Fibroblast of skin of left biceps (primary cell): ENCODE data around the gene ZNF397.
A peak's percentile ranks its signal among the peaks of the same experiment; 100 is the strongest.

Experiments
- DNase-seq, 2 experiments: peaks; one replicate each; pipeline ENCODE4 v3.0.0-alpha.2; 2013; ENCODE audit warnings: low read depth in 2 of 2

Gene ZNF397

DNA sequence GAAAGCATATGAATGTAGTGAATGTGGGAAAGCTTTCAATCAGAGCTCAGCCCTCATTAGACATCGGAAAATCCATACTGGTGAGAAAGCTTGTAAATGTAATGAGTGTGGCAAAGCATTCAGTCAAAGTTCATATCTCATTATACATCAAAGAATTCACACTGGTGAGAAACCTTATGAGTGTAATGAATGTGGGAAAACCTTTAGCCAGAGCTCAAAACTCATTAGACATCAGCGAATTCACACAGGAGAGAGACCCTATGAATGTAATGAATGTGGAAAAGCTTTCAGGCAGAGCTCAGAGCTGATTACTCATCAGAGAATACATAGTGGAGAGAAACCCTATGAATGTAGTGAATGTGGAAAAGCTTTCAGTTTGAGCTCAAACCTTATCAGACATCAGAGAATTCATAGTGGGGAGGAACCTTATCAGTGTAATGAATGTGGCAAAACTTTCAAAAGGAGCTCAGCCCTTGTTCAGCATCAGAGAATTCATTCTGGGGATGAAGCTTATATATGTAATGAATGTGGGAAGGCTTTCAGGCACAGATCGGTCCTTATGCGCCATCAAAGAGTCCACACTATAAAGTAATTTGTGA is 5.0 kb downstream of the ZNF397 start:
- no peak for DNase-seq

DNA sequence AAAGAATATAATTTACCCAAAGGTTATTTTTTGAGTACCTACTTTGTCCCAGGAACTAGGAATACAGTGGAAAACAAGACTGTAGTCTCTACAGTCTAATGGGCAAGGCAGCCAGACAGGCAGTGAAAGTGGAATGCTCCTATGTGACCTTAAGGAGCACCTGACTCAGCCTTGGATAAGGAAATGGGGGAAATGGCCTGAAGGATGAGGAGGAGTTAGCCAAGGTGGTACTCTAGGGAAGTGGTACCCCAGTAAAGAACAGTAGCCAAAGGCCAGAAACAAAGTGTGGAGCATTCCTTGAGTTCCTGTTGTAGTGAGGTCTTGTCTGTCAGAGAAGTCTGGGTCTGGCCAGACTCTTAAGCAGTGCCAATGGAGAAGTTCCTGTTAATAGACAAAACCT is 6.0 kb downstream of the ZNF397 start:
- DNase-seq, result no peak

GRCh38 chr18:35247412-35248249 is 6.8 kb downstream of the ZNF397 start:
- no peak for DNase-seq

DNA sequence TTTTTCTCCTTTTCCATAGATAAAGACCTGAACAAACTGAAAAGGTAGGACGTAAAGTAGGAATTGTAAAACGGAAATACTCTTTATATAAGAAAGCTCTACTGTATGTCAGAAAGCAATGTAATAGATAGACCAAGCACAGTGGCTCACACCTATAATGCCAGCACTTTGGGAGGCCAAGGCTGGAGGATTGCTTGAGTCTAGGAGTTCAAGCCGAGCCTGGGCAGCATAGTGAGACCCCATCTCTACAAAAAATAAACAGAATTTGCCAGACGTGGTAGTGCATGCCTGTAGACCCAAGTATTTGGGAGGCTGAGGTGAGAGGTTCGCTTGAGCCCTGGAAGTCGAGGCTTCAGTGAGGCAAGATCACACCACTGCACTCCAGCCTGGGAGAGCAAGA is 7.6 kb downstream of the ZNF397 start:
- no peak for DNase-seq

DNA sequence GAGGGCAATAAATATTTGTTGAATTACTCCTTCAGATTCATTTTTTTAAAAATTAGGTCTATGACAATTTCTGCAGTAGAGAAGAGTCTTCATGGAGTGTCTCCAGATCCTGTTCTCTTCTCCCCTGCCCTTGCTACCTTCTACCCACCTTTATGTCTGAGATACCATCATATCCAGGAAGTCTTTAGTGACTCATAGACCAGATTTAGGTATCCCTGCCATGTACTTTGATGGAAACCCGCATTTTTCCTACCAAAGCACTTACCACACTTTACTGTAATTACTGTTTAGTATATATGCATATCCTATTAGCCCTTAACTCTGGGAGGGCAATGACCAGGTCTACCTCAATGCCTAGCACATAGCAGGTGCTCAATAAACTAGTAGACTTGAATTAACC is 11.6 kb downstream of the ZNF397 start:
- DNase-seq, result no peak

DNA sequence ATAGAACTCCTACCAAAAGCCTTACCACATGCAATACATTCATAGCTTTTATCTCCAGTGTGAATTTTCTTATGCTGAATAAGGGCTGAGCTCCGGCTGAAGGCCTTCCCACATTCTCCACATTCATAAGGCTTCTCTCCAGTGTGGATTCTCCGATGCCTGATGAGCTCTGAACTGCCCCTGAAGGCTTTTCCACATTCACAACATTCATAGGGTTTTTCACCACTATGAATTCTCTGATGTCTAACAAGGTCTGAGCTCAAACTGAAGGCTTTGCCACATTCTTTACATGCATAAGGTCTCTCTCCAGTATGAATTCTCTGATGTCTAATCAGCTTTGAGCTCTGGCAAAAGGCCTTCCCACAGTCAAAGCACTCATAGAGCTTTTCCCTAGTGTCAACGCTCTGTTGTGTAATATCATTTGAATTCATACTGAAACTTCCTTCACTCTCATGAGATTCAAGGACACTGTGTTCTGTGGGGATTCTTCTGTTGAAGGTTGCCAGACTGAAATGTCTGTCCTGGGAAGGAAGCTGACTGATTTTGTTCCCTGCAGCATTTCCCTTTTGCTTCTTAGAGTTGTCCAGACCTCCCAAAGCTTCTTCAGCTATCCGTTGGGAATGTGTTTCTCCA is 12.9 kb downstream of the ZNF397 start:
- no peak for DNase-seq

- no peak for DNase-seq
Measured at GRCh38 chr18:35256947-35257346, 16.1 kb downstream of the ZNF397 start.

GRCh38 chr18:35264409-35264808 is 23.6 kb downstream of the ZNF397 start:
- DNase-seq, result no peak

DNA sequence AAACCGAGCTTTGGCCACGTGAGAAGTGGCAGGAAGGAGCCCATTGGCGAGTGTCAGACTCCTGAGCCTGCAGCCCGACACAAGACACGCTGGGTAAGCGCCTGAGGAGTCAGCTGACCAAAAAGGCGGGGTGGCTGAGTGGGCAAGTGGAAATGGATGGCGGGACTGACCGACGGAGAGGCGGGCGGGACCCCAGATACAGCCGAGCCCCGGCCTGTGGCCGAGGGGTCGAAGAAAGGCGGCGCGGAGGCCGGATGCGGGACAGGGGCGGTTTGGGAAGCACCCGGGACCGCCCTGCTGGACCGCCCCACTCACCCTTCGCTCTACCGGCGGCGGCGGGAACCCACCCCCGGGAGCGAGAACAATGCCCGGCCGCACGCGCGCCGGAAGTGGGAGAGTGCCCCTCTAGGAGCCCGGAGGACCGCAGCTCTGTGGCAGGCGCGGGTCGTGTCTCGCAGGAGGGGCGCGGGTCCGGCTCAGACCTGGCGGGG is 26.4 kb downstream of the ZNF397 start:
- DNase-seq, result peak; percentile 21 to 28

- no peak for DNase-seq
Measured at GRCh38 chr18:35267809-35268208, 27.0 kb downstream of the ZNF397 start.

DNA sequence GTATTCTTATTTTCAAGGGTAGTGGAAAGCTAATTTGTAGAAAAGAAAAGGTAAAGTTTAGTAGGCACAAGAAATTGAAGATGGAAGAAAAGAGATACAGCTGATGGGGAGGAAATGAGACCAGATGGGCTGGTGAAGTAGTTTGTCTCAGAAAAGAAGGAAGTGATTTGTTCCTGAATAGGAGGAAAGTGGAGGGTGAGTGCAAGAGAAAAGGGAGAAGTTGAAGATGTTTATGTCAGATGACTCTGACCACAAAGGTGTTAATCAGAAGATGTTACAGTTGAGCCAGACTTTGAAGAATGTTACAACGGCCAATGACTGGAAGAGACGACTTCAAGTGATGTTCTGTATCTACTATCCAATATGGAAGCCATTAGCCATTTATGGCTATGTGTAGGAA is 28.0 kb downstream of the ZNF397 start:
- no peak for DNase-seq

GRCh38 chr18:35271656-35272055 is 30.8 kb downstream of the ZNF397 start:
- no peak for DNase-seq

DNA sequence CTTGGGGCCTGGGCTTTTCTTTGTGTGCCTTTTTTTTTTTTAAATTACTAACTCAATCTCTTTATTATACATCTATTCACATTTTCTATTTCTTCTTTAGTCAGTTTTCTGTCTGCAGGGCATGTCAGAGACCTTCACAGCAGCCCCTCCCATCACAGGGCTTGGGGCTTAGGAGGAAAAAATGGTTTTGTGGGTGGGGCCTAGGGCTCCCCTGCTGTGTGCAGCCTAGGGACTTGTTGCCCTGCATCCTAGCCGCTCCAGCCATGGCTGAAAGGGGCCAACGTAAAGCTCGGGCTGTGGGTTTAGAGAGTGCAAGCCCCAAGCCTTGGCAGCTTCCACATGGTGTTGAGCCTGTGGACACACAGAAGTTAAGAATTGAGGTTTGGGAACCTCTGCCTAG is 35.4 kb downstream of the ZNF397 start:
- no peak for DNase-seq

DNA sequence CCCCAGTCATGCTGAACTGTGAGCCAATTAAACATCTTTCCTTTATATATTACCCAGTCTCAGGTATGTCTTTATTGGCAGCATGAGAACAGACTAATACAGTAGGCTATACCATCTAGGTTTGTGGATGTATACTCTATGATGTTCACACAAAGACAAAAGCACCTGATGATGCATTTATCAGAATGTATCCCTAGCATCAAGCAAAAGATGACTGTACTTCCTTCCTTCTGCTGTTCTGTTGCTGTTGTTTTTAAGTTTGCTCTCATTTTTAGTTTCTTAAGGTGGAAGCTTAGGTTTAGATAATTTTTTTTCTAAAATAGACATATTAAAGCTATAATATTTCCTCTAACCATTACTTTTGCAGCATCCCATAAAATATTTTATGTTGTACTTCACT is 36.8 kb downstream of the ZNF397 start:
- DNase-seq, result no peak

- DNase-seq, result no peak
Measured at GRCh38 chr18:35278085-35278484, 37.3 kb downstream of the ZNF397 start.

- no peak for DNase-seq
Measured at GRCh38 chr18:35278969-35279368, 38.1 kb downstream of the ZNF397 start.

- peak; percentile 28 to 34 for DNase-seq
Measured at GRCh38 chr18:35282353-35282752, 41.5 kb downstream of the ZNF397 start.

DNA sequence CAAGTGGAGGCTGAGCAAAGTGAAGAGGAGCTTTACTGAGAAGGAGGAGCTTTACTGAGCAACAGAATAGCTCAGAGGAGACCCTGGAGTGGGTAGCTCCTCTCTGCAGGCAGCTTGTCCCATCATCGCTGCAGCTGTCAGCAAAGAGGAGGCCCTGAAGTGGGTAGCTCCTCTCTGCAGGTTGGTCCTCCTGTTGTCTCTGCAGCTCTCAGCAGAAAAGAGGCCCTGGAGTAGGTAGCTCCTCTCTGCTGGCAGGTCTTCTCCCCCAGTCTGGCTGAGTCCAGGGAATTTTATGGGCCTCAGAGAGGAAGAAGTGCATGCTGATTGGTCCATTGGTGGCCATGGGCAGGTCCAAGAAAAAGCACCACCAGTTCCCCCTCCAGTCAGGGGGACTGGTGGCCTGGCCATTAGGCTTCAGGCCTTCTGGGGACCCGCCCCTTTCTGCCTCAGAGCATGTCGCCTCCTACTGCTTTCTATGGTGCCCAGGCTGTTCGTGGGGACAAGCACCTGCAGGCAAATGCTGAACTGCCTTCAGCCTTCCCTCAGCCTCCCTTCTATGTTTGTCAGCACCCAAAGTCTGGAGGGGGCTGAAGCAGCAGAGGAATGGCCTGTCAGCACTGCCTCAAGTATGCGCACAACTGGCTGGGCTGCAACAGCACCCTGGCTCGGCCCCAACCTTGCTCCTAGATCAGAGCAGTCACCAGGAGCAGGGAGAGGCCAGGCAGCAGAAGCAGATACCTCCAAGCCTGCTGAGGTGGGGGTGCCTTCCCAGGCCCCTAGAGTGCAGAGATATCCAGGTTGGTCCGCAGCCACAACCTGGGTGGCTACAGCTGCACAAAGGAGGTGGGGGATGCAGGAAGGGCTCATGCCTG is 43.3 kb downstream of the ZNF397 start:
- DNase-seq, result no peak

GRCh38 chr18:35284841-35285240 is 44.0 kb downstream of the ZNF397 start:
- no peak for DNase-seq

DNA sequence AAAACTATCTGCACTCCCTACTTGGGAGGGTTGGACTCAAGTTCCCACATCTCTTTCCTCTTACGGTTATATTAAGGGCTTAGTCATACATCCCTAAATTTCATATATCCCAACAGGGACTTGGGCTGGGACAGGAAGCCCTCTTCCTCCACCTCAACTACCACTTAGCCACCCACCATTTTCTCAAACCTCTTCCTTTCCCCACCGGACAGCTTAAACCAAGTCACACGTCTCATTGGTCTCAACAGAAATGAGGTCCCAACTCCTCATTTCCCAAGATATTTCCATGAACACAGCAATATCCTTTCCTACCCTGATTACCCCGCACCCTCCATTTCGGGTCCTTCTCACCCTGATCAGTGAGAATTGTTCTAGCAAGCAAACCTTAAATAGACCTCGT is 48.5 kb downstream of the ZNF397 start:
- no peak for DNase-seq

DNA sequence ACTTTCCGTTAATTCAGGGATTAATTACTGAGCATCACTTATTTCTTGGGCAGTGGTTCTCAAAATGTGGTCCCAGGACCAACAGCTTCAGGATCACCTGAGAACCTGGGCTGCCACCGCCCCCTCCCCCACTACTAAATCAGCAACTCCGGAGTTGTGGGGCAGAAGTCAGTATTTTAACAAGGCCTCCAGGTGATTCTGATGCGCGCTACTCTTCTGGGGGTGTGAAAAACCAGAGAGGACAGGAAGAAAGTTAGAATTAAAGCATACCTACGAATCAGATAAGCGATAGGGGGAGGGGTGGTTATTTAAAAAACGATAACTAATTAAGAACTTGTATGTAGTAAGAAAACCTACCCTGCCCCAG is 48.9 kb downstream of the ZNF397 start:
- DNase-seq, result no peak
